ENCODE data around the gene TNFRSF18. TPM values are rescaled to one million over a fixed set of nuclear protein-coding genes. Genes with fewer than 3 reads are reported as not detected.
"Not testable (repeated sequence)": the region's sequence is repeated elsewhere in the genome, so short reads cannot be mapped to it uniquely, and the experiment has no call there.

TNFRSF18 gene
- total and polyA plus RNA-seq, 4 donors, result 0.17 to 0.24 (median 0.19) TPM; not detected in 1

GRCh38 chr1:1250786-1251284, 44.4 kb upstream of the TNFRSF18 start:
- H3K27ac ChIP-seq (ENCODE audit: low read depth in 1 of 2, low read length in 2 of 2), result no peak overlapping the region
- H3K36me3 ChIP-seq (ENCODE audit: control insufficient read depth in 4 of 4, insufficient read depth in 3 of 4, low read depth in 1 of 4, low read length in 3 of 4), result peaks cover 7 to 19% (median 10%) of the 10 kb centered on the region in 4 donors
- no peak for DNase-seq (ENCODE audit: low spot score)
- H3K4me3 ChIP-seq (ENCODE audit: low read depth in 1 of 3, low read length in 3 of 3), result no peak overlapping the region
- 80% methylated on average over 16 of the region's 16 CpGs for WGBS
- H3K4me1 ChIP-seq (ENCODE audit: control insufficient read depth in 4 of 4, insufficient read depth in 4 of 4, low read length in 3 of 4), result peaks cover 0 to 9% (median 3%) of the 10 kb centered on the region in 4 donors
- no peak overlapping the region for H3K9ac ChIP-seq (ENCODE audit: low read depth in 1 of 2, low read length in 2 of 2)
- no peaks in the 10 kb centered on the region for H3K9me3 ChIP-seq (ENCODE audit: control insufficient read depth in 4 of 4, low read length in 3 of 4)
- TF ChIP-seq TAF1 (conservative IDR thresholded peaks at IDR 0.05), result no peak
- TF ChIP-seq EGR1 (IDR thresholded peaks at IDR 0.05; ENCODE audit: low read depth in 2 of 2), result no peak
- TF ChIP-seq GABPA (IDR thresholded peaks at IDR 0.05 in 1 of 2, conservative IDR thresholded peaks at IDR 0.05 in 1 of 2), result no peak
- no peak for TF ChIP-seq YY1 (IDR thresholded peaks at IDR 0.05)
- TF ChIP-seq ATF3 (IDR thresholded peaks at IDR 0.05), result no peak
- no peak for TF ChIP-seq NR2F2 (IDR thresholded peaks at IDR 0.05)
- TF ChIP-seq MAX (IDR thresholded peaks at IDR 0.05), result no peak
- TF ChIP-seq HNF4A (conservative IDR thresholded peaks at IDR 0.05), result no peak
- TF ChIP-seq FOXA2 (IDR thresholded peaks at IDR 0.05), result no peak
- no peak for TF ChIP-seq RXRA (IDR thresholded peaks at IDR 0.05)
- no peak for TF ChIP-seq REST (IDR thresholded peaks at IDR 0.05)
- TF ChIP-seq SP1 (IDR thresholded peaks at IDR 0.05), result no peak
- no peak for TF ChIP-seq CTCF (IDR thresholded peaks at IDR 0.05; ENCODE audit: low read depth, low read length, missing input control)
- TF ChIP-seq JUND (IDR thresholded peaks at IDR 0.05), result no peak
- no peak for TF ChIP-seq RAD21 (IDR thresholded peaks at IDR 0.05)
- TF ChIP-seq ZBTB33 (IDR thresholded peaks at IDR 0.05), result no peak
- no peak for TF ChIP-seq HNF4G (IDR thresholded peaks at IDR 0.05)
- no peak for TF ChIP-seq FOXA1 (IDR thresholded peaks at IDR 0.05)
- H3K27me3 ChIP-seq (ENCODE audit: control insufficient read depth in 4 of 4, insufficient read depth in 4 of 4, low read length in 3 of 4), result no peaks in the 10 kb centered on the region

- DNase-seq (ENCODE audit: low spot score); H3K27ac ChIP-seq (ENCODE audit: low read depth in 1 of 2, low read length in 2 of 2); H3K4me1 ChIP-seq (ENCODE audit: control insufficient read depth in 4 of 4, insufficient read depth in 4 of 4, low read length in 3 of 4); H3K9me3 ChIP-seq (ENCODE audit: control insufficient read depth in 4 of 4, low read length in 3 of 4); H3K9ac ChIP-seq (ENCODE audit: low read depth in 1 of 2, low read length in 2 of 2); H3K36me3 ChIP-seq (ENCODE audit: control insufficient read depth in 4 of 4, insufficient read depth in 3 of 4, low read depth in 1 of 4, low read length in 3 of 4); H3K27me3 ChIP-seq (ENCODE audit: control insufficient read depth in 4 of 4, insufficient read depth in 4 of 4, low read length in 3 of 4); H3K4me3 ChIP-seq (ENCODE audit: low read depth in 1 of 3, low read length in 3 of 3): not testable (repeated sequence)
- whole genome bisulfite sequencing, result 93% methylated on average over 21 of the region's 21 CpGs
Measured at GRCh38 chr1:1248009-1248913, 41.9 kb upstream of the TNFRSF18 start.
